Spleen (tissue), 11 donors: ENCODE data around the gene NOTCH3. TPM values are rescaled to one million over a fixed set of nuclear protein-coding genes. Genes with fewer than 3 reads are reported as not detected.

ENCODE experiments used
- DNase-seq: peaks from one replicate; pipeline ENCODE4 v3.0.0-alpha.2; 2020
- H3K27ac ChIP-seq, 8 donors: fragments of 200-600 bp; sonication (generic) in 7 of 8; 1 replicate in 4 of 8; 2 replicates in 4 of 8; pipeline versions ENCODE4 v1.5.0 to v1.8.0; 2016 to 2021; ENCODE audit warnings: inconsistent platforms in 4 of 8, mild to moderate bottlenecking in 4 of 8, moderate library complexity in 1 of 8
- H3K27me3 ChIP-seq, 7 donors: fragments of 200-600 bp; sonication (generic) in 6 of 7; replicated peaks in 1 of 7; 1 replicate in 4 of 7; 2 replicates in 3 of 7; pipeline versions ENCODE4 v1.5.0 to v1.8.0; 2016 to 2021; ENCODE audit warnings: inconsistent platforms in 3 of 7, mild to moderate bottlenecking in 1 of 7
- H3K36me3 ChIP-seq, 6 donors: fragments of 200-600 bp; sonication (generic) in 5 of 6; 1 replicate in 4 of 6; 2 replicates in 2 of 6; pipeline versions ENCODE4 v1.5.0 to v1.8.0; 2016 to 2021; ENCODE audit warnings: inconsistent platforms in 2 of 6
- H3K4me1 ChIP-seq, 6 donors: fragments of 200-600 bp; sonication (generic) in 5 of 6; 1 replicate in 3 of 6; 2 replicates in 3 of 6; pipeline versions ENCODE4 v1.5.0 to v1.8.0; 2016 to 2021; ENCODE audit warnings: inconsistent platforms in 3 of 6
- H3K4me3 ChIP-seq, 8 donors: fragments of 200-600 bp; sonication (generic) in 7 of 8; 1 replicate in 4 of 8; 2 replicates in 4 of 8; pipeline versions ENCODE4 v1.5.0 to v1.8.0; 2016 to 2021; ENCODE audit warnings: inconsistent platforms in 4 of 8, mild to moderate bottlenecking in 4 of 8, moderate library complexity in 2 of 8
- H3K9me3 ChIP-seq, 8 donors: fragments of 200-600 bp; sonication (generic) in 7 of 8; 1 replicate in 4 of 8; 2 replicates in 4 of 8; pipeline versions ENCODE4 v1.5.0 to v1.8.0; 2016 to 2021; ENCODE audit warnings: inconsistent platforms in 4 of 8
- CTCF ChIP-seq, 11 experiments: fragments of 200-600 bp in 7 of 11; fragments of 450-650 bp in 4 of 11; sonication (generic) in 4 of 11; IDR thresholded peaks in 8 of 11; conservative IDR thresholded peaks in 3 of 11; 1 replicate in 7 of 11; 2 replicates in 4 of 11; pipeline versions ENCODE4 v1.4.0 to v1.8.0; 2016 to 2021; ENCODE audit warnings: antibody characterized with exemption in 11 of 11, inconsistent platforms in 4 of 11, mild to moderate bottlenecking in 1 of 11
- POLR2A ChIP-seq, 3 donors: fragments of 450-650 bp; IDR thresholded peaks; one replicate each; pipeline ENCODE4 v1.5.1; 2017; ENCODE audit warnings: antibody characterized with exemption in 3 of 3, mild to moderate bottlenecking in 1 of 3
- POLR2AphosphoS5 ChIP-seq, 3 donors: sonication (generic); formaldehyde crosslinking; IDR thresholded peaks; one replicate each; pipeline ENCODE4 v1.5.1; 2017; ENCODE audit warnings: antibody characterized with exemption in 3 of 3
- WGBS, 5 donors: extraction: QIAGEN DNeasy Blood & Tissue Kit in 3 of 5; methylation state at CpG; one replicate each; pipeline versions ENCODE4 v1.1.5 to v1.1.7; 2013 to 2018; 5-methylcytosine and 5-hydroxymethylcytosine counted together
- intact Hi-C: fragments of 100-400 bp; cut with DNase I; formaldehyde crosslinking; loops from one replicate; pipeline ENCODE4 v1.15.0; 2023; ENCODE audit warnings: low total_unique reads
- polyA plus RNA-seq, 3 donors: library from polyadenylated mRNA; stranded (reverse); fragments of 200-250 nt; gene quantifications; one replicate each; pipeline ENCODE4 v1.2.1, GENCODE V29; 2013
- total RNA-seq, 7 donors: library from RNA; depleted of rRNA in 3 of 7; stranded (reverse); fragments of >200 nt in 3 of 7; fragmentation: NEBNext Ultra II Directional in 4 of 7; extraction: Animal tissue kit (Norgen Biotek cat#: 25700) in 4 of 7; gene quantifications; one replicate each; pipeline versions ENCODE4 v1.1.0 to v1.2.1, GENCODE V29; 2016 to 2021
- donor health status: healthy with polysubstance abuse.
- donor health status: DM: no; HTN: no; CAD: no; lungs with moderate emphysema.
- donor health status: DM: no; HTN: no; CAD: no.
- donor health status: Bipolar disorder and iron deficiency.
- donor health status: healthy.
- donor health status: DM: no; HTN: no; CAD: no.
- donor health status: DM: yes; HTN: yes; CAD: no.

The NOTCH3 gene
- total and polyA plus RNA-seq, 10 donors, result 1.4 to 94.9 (median 58.2) TPM

- no peak for DNase-seq
- peaks cover 0 to 36% (median 13%) of the 10 kb centered on the region in 7 donors for H3K27me3 ChIP-seq
- TF ChIP-seq POLR2AphosphoS5 (IDR thresholded peaks at IDR 0.05), result no peak
- no peak for TF ChIP-seq CTCF (IDR thresholded peaks at IDR 0.05 in 8 of 11, conservative IDR thresholded peaks at IDR 0.05 in 3 of 11)
- TF ChIP-seq POLR2A (IDR thresholded peaks at IDR 0.05), result no peak
- H3K4me1 ChIP-seq, result peaks cover 6 to 24% (median 17%) of the 10 kb centered on the region in 6 donors
- WGBS, 5 donors, result 77 to 89% (median 82%) methylated on average over 6 of the region's 6 CpGs
- no peaks in the 10 kb centered on the region for H3K36me3 ChIP-seq
- H3K27ac ChIP-seq, result no peak overlapping the region
- H3K9me3 ChIP-seq, result no peaks in the 10 kb centered on the region
- intact Hi-C loops, result no loop called here
- H3K4me3 ChIP-seq, result no peak overlapping the region
Measured at GRCh38 chr19:15220833-15221232, 20.0 kb upstream of the NOTCH3 start.

DNA sequence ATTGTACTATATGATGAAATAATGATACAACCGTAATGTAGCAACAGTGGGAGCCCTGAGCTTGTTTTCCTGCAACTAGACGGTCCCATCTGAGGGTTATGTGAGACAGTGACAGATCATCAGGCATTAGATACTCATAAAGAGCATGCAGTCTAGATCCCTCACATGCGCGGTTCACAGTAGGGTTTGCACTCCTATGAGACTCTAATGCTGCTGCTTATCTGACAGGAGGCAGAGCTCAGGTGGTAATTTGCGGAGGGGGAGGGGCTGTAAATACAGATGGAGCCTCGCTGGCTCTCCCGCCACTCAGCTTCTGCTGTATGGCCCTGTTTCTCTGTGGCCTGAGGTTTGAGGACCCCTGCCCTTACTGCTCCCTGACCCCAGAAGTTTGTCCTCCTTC, 17.7 kb upstream of the NOTCH3 start:
- no peak for TF ChIP-seq POLR2A (IDR thresholded peaks at IDR 0.05)
- TF ChIP-seq POLR2AphosphoS5 (IDR thresholded peaks at IDR 0.05), result no peak
- TF ChIP-seq CTCF (IDR thresholded peaks at IDR 0.05 in 8 of 11, conservative IDR thresholded peaks at IDR 0.05 in 3 of 11), result no peak
- no peak overlapping the region for H3K4me3 ChIP-seq
- H3K36me3 ChIP-seq, result no peaks in the 10 kb centered on the region
- intact Hi-C loops, result no loop called here
- no peak overlapping the region for H3K27ac ChIP-seq
- no peak for DNase-seq
- 75 to 85% (median 79%) methylated on average over 7 of the region's 7 CpGs for WGBS, 5 donors
- peaks cover 0 to 16% (median 9%) of the 10 kb centered on the region in 6 donors for H3K4me1 ChIP-seq
- no peaks in the 10 kb centered on the region for H3K9me3 ChIP-seq
- H3K27me3 ChIP-seq, result peaks cover 0 to 27% (median 7%) of the 10 kb centered on the region in 7 donors

DNA sequence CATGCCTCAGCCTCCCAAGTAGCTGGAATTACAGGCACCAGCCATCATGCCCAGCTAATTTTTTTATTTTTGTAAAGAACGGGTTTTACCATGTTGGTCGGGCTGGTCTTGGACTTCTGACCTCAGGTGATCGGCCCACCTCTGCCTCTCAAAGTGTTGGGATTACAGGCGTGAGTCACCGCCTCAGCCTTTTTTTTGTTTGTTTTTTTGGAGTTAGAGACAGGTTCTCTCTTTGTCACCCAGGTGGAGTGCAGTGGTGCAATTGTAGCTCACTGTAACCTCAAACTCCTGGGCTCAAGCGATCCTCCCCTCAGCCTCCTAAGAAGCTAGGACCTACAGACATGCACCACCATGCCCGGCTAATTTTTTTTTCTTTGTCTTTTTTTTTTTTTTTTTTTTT, 15.6 kb upstream of the NOTCH3 start:
- Histone ChIP-seq H3K4me1 (peaks cover 0 to 20% (median 0%) of the 10 kb centered on the region in 6 donors), H3K36me3 (no peaks in the 10 kb centered on the region), H3K27ac (no peak overlapping the region), H3K27me3 (peaks cover 0 to 6% (median 0%) of the 10 kb centered on the region in 7 donors), H3K4me3 (no peak overlapping the region), H3K9me3 (no peaks in the 10 kb centered on the region)
- TF ChIP-seq CTCF (IDR thresholded peaks at IDR 0.05 in 8 of 11, conservative IDR thresholded peaks at IDR 0.05 in 3 of 11), result no peak
- TF ChIP-seq POLR2A (IDR thresholded peaks at IDR 0.05), result no peak
- TF ChIP-seq POLR2AphosphoS5 (IDR thresholded peaks at IDR 0.05), result no peak
- intact Hi-C loops, result no loop called here
- DNase-seq, result no peak
- 87 to 93% (median 89%) methylated on average over 7 of the region's 7 CpGs for WGBS, 5 donors

GRCh38 chr19:15213715-15214381, 13.1 kb upstream of the NOTCH3 start:
- no peaks in the 10 kb centered on the region for H3K9me3 ChIP-seq
- 71 to 91% (median 78%) methylated on average over 7 to 15 of the region's 15 CpGs for WGBS, 5 donors
- no peak overlapping the region for H3K4me3 ChIP-seq
- TF ChIP-seq POLR2A (IDR thresholded peaks at IDR 0.05), result no peak
- peak in 1 of 3 donors; percentile 11 for TF ChIP-seq POLR2AphosphoS5 (IDR thresholded peaks at IDR 0.05)
- H3K27ac ChIP-seq, result no peak overlapping the region
- no peak for DNase-seq
- peaks cover 0 to 6% (median 0%) of the 10 kb centered on the region in 7 donors for H3K27me3 ChIP-seq
- H3K4me1 ChIP-seq, result peaks cover 0 to 44% (median 6%) of the 10 kb centered on the region in 6 donors
- intact Hi-C loops, result no loop called here
- H3K36me3 ChIP-seq, result no peaks in the 10 kb centered on the region
